PFSK-1 (cell line): ENCODE data around the gene MSH3.

Source experiments
- POLR2AphosphoS5 ChIP-seq: IDR thresholded peaks from 2 replicates; pipeline ENCODE4 v1.6.1; 2012; ENCODE audit warnings: low read depth, mild to moderate bottlenecking, control low read depth, low read length, moderate library complexity
- TF ChIP-seq, protein P1 (sequence below), 2 experiments: IDR thresholded peaks; 2 replicates each; pipeline versions ENCODE4 v1.6.1 to v1.8.0; 2011 to 2012; ENCODE audit warnings: low read depth in 2 of 2, low read length in 2 of 2, control low read depth in 1 of 2, inconsistent platforms in 1 of 2, mild to moderate bottlenecking in 1 of 2, moderate library complexity in 1 of 2; ENCODE audit not compliant: insufficient read depth in 1 of 2

DNA sequence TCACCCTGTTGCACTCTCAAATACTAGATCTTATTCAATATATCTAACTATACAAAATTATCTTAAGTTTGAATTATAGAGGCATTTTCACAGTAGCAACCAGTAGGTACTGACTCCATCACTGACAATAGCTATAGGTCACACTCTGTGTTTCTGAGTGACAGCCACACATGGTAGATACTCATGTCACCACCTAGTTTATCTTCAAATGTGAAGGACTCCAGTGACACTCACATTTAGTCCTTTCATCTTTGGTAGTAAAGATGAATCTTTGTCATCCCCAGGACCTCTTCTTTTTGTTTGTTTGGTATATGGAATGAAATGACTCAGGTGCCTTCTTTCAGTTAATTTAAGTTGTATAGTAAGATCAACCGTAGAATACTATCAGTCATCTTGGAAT is 102.8 kb downstream of the MSH3 start:
- TF ChIP-seq, protein P1, sequence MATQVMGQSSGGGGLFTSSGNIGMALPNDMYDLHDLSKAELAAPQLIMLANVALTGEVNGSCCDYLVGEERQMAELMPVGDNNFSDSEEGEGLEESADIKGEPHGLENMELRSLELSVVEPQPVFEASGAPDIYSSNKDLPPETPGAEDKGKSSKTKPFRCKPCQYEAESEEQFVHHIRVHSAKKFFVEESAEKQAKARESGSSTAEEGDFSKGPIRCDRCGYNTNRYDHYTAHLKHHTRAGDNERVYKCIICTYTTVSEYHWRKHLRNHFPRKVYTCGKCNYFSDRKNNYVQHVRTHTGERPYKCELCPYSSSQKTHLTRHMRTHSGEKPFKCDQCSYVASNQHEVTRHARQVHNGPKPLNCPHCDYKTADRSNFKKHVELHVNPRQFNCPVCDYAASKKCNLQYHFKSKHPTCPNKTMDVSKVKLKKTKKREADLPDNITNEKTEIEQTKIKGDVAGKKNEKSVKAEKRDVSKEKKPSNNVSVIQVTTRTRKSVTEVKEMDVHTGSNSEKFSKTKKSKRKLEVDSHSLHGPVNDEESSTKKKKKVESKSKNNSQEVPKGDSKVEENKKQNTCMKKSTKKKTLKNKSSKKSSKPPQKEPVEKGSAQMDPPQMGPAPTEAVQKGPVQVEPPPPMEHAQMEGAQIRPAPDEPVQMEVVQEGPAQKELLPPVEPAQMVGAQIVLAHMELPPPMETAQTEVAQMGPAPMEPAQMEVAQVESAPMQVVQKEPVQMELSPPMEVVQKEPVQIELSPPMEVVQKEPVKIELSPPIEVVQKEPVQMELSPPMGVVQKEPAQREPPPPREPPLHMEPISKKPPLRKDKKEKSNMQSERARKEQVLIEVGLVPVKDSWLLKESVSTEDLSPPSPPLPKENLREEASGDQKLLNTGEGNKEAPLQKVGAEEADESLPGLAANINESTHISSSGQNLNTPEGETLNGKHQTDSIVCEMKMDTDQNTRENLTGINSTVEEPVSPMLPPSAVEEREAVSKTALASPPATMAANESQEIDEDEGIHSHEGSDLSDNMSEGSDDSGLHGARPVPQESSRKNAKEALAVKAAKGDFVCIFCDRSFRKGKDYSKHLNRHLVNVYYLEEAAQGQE (IDR thresholded peaks at IDR 0.05; ENCODE audit: insufficient read depth in 1 of 2, low read depth in 2 of 2, low read length in 2 of 2) = no peak
- TF ChIP-seq POLR2AphosphoS5 = no peak
